K562 (cell line): ENCODE results near the gene SPATS2.

ENCODE experiments used
- ATF2 ChIP-seq: sonication (generic); formaldehyde crosslinking; IDR thresholded peaks from 2 replicates; pipeline ENCODE4 v1.8.1; 2022; ENCODE audit warnings: missing genetic modification reagents
- FOXP4 ChIP-seq: sonication (generic); formaldehyde crosslinking; IDR thresholded peaks from 2 replicates; pipeline ENCODE4 v1.8.0; 2022; ENCODE audit warnings: mild to moderate bottlenecking, missing genetic modification reagents, borderline replicate concordance
- IRF2 ChIP-seq: sonication (generic); formaldehyde crosslinking; IDR thresholded peaks from 2 replicates; pipeline ENCODE4 v1.8.1; 2022; ENCODE audit warnings: mild to moderate bottlenecking, missing genetic modification reagents
- SMAD1 ChIP-seq: fragments of 150-350 bp; IDR thresholded peaks from 2 replicates; pipeline ENCODE4 v1.6.1; 2014; ENCODE audit warnings: low read length, low read depth; ENCODE audit not compliant: partially characterized antibody
- ZNF232 ChIP-seq: sonication (generic); formaldehyde crosslinking; IDR thresholded peaks from 2 replicates; pipeline ENCODE4 v1.8.0; 2022; ENCODE audit warnings: mild to moderate bottlenecking, missing genetic modification reagents

- TF ChIP-seq ATF2 = no peak
- TF ChIP-seq ZNF232 (CRISPR knock-in tag) = no peak
- TF ChIP-seq FOXP4 = no peak
- TF ChIP-seq SMAD1 = no peak
- TF ChIP-seq IRF2 = no peak
Measured at GRCh38 chr12:49359671-49360070, 7.6 kb upstream of the SPATS2 start.
